Stimulated activated CD8-positive, alpha-beta memory T cell treated with anti-CD3 and anti-CD28 coated beads, Interleukin-2, amount 100 ng/mL, for 1 hour (primary cell): ENCODE measurements around the gene ZEB2.

Experiments used
- DNase-seq, 2 donors: peaks; one replicate each; pipeline ENCODE4 v3.0.0-alpha.2; 2020; ENCODE audit warnings: low read depth in 2 of 2

The ZEB2 gene

GRCh38 chr2:144452169-144452988 lies 67.5 kb downstream of the ZEB2 start:
- DNase-seq, result no peak

- no peak for DNase-seq
Measured at GRCh38 chr2:144451443-144451842, 68.5 kb downstream of the ZEB2 start.

- no peak for DNase-seq
Measured at GRCh38 chr2:144449028-144449406, 70.9 kb downstream of the ZEB2 start.

GRCh38 chr2:144448389-144449027 lies 71.4 kb downstream of the ZEB2 start:
- DNase-seq, result no peak

DNA sequence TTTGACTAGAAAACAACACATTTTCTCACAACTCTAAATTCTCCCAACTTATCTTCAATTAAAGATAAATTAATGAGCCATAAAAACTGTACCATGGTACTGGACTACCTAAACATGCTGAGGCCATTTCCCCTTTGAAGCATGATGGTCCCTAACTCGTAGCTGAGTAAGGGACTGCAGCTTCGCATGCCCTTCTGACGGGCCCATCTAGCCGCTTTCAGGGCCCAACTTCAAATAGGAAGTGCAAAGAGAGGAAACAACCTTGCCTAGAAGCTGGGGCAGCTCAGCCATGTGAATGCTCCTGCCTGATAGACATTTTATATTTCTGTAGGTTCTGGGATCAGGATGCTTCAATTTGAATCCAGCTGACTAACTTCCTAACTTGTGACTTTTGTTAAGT lies 72.4 kb downstream of the ZEB2 start:
- DNase-seq, result no peak

- DNase-seq, result no peak
Measured at GRCh38 chr2:144446136-144446535, 73.8 kb downstream of the ZEB2 start.

GRCh38 chr2:144445196-144445595 lies 74.7 kb downstream of the ZEB2 start:
- no peak for DNase-seq

GRCh38 chr2:144443837-144444817 lies 75.8 kb downstream of the ZEB2 start:
- no peak for DNase-seq

GRCh38 chr2:144441711-144442141 lies 78.2 kb downstream of the ZEB2 start:
- DNase-seq, result no peak

GRCh38 chr2:144439993-144440392 lies 79.9 kb downstream of the ZEB2 start:
- no peak for DNase-seq

DNA sequence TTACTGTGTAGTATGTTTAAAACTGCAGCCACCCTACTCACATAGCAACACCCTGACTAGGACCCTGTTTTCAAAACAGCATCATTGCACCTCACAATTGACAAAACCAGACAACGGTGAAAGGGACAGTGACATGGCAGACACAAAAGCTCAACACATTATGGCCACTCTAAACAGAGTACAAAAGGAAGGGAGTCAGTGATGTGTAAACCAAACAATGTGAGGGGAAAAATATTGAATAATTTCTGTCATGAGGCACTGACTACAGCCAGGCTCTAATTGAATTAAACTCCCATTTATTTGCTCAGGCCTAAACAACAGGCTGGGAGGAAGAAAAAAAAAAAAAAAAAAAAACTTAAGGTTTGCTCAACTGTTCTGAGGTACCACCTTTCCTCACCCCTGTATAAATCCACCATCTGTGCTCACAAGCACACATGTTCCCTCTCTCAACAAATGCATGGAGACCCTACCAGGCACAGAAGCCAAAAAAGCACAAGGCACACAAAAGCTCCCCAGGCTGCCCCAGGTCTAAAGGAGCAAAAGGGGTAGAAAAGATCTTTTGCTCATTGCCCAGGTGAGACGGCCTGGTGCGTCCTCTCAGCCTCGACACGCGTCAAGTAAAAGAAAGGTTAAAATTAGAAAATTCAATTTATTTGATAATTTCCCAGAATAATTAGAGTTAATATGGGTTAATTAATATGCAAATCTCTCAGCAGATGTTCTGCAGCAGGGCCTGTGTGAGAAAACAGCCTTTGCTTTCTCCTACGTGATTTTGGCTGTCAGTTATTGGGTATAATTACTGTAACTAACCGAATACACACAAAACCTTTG lies 80.9 kb downstream of the ZEB2 start:
- no peak for DNase-seq

- no peak for DNase-seq
Measured at GRCh38 chr2:144437636-144438035, 82.3 kb downstream of the ZEB2 start.

DNA sequence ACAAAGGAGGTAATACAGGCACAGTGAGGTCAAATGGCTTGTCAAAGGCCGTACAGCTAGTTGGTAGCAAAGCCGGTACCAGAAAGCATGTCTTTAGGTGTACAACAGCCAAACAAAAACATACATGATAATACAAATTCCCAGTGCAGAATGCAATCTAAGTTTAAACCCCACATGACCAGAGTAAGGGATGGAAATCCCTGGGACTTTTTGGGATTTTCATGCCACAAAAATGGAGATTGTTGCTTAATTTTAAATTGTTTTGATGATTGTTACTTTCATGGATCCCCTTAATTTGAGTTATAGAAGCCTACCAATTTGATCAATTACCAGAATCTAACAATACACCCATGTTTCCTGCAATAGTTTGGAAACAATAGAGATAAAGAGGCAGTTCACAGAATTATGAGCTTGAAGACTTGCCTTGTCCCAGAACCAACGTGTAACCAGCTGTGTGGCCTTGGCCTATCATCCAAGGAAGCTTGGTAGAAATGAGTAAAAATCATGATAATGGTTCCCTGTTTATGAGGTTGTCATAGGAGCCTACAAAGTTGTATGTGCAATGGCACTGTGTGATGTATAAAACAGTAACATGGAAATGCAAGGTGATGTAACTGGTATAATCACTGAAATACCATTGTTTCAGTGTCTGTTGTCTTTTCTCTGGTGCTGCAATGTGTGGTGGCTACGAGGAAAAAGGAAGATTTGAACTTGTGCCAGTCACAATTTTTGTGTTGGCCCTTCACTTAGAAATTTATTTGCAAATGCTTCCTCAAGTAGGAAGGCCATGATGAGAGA lies 85.3 kb downstream of the ZEB2 start:
- DNase-seq, result no peak

GRCh38 chr2:144432921-144433320 lies 87.0 kb downstream of the ZEB2 start:
- no peak for DNase-seq

- no peak for DNase-seq
Measured at GRCh38 chr2:144431998-144432397, 87.9 kb downstream of the ZEB2 start.

GRCh38 chr2:144431392-144431783 lies 88.5 kb downstream of the ZEB2 start:
- DNase-seq, result no peak

- no peak for DNase-seq
Measured at GRCh38 chr2:144430722-144431391, 89.1 kb downstream of the ZEB2 start.

DNA sequence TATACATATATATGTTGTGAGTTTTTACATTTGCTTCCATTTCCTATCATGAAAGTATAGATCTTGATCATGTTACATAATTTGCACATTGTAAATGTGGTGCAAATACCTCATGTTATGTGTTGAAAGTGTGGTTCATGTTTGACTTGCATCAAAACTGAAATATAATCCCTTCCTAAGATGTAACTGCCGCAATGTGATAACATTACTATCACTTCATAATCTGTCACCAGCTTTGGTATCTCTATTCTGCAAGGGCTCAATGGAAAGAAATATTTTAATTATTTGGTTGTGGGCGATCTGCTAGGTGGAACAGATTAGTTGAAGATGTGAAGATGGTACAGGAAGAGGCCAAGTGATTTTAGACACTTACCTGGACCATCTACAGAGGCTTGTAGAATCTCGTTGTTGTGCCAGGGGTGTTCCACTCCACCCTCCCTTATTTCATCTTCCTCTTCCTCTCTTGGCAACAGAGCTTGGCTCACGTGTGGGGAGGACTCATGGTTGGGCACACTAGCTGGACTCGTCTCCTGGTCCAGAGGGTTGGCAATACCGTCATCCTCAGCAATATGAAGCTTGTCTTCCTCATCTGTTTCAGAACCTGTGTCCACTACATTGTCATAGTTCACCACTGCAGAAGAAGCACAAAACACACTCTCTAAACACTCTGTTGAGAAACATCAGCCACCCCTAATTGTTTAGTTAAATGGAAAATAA lies 90.4 kb downstream of the ZEB2 start:
- no peak for DNase-seq

DNA sequence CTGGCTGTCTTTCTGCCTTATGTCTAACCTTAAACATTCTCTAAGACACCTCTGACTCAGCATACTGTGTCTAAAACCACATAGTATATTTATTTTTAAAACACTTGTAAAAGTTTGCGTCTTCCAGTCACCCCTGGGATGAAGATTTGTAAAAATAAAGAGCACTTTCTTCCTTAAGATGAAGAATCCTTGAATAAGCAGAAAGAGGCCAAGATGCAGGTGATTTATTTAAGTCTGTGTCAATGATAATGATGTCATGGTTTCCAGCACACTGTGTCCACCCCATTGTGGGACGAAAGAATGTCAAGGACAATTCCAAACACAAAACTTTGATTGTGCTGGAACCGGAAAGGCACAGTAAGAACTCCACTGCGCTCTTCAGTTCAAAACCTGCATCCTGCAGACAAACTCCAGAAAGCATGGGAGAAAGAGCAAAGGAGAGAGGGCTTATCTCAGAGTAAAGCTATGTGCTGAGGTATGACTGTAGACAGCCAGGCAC lies 92.9 kb downstream of the ZEB2 start:
- DNase-seq, result no peak
